Stimulated activated CD4-positive, alpha-beta T cell treated with anti-CD3 and anti-CD28 coated beads, Interleukin-2, amount 100 ng/mL, for 48 hours (primary cell): Measurements from ENCODE around the gene WFIKKN1.

Experiments
- DNase-seq, 2 donors: peaks; one replicate each; pipeline ENCODE4 v3.0.0-alpha.2; 2020

The WFIKKN1 gene, protein sequence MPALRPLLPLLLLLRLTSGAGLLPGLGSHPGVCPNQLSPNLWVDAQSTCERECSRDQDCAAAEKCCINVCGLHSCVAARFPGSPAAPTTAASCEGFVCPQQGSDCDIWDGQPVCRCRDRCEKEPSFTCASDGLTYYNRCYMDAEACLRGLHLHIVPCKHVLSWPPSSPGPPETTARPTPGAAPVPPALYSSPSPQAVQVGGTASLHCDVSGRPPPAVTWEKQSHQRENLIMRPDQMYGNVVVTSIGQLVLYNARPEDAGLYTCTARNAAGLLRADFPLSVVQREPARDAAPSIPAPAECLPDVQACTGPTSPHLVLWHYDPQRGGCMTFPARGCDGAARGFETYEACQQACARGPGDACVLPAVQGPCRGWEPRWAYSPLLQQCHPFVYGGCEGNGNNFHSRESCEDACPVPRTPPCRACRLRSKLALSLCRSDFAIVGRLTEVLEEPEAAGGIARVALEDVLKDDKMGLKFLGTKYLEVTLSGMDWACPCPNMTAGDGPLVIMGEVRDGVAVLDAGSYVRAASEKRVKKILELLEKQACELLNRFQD

DNA sequence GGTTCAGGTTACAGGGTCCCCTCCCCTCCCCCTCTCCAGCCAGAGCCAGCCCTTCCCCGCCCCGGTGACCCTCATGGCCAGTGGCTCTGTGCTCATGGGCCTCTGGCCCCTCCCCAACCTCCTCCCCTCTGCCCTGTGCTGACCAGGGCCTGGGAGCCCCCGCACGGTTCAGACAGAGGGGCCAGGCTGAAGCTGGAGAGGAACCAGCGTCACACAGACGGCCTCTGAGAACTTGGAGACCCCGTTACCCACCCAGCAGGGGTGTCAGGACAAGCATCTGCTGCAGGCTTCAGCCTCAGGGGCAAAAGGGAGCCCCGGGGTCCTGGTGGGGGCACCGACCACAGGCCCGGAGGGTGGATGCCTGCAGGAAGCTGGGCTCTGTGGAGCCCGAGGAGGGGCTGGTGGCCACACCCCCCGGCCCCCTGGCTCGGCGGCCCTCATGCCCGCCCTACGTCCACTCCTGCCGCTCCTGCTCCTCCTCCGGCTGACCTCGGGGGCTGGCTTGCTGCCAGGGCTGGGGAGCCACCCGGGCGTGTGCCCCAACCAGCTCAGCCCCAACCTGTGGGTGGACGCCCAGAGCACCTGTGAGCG is at the start of gene WFIKKN1:
WFIKKN1 (plus strand) TSS at position 171 of the 591 bp plus-strand sequence; CDS start at position 440, 269 bp downstream.
- no peak for DNase-seq

DNA sequence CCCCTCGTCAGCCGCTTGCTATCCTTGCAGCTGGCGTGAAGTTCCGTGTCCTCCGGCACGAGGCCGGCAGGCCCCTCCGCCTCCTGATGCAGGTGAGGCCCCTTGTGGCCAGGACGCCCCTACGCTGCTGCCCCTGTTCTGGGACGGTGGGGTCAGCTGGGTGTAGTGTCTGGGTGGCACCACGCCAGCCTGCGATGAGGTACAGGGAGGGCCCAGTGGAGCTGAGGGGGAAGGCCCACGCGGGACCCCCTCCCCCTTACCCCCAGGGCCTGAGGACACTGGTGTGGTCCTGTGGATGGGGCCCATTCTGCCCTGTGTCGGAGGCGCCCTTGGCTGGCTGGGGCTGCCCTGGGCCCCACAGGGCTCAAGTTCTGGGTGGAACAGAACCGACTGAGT is 48.6 kb upstream of the WFIKKN1 start:
- no peak for DNase-seq

DNA sequence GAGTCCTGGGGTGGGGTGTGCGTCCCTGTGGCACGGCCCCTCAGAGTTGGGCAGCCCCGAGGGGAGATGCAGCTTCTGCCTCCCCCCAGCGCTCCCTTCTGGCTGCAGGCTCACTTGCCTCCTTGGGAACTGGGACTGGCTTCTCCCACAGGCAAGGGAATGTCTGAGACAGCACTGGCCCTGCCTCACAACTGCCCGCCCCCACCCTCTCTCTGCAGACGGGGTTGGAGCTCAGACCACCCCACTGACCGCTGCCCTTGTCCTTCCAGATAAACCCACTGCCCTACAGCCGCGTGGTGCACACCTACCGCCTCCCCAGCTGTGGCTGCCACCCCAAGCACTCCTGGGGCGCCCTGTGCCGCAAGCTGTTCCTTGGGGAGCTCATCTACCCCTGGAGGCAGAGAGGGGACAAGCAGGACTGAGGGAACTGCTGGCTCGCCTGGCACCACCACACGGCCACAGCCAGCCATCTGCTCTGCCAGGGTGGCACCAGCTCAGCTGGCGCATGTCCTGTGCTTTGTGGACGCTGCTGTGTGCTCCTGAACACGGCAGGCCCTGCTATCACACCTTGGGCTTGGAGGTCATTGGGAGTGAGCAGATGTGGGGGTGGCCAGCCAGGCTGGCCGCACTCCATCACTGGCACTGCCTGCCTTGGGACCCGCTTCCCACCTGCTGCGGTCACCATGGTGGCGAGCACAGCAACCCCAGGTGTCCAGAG is 48.0 kb upstream of the WFIKKN1 start:
- no peak for DNase-seq

DNA sequence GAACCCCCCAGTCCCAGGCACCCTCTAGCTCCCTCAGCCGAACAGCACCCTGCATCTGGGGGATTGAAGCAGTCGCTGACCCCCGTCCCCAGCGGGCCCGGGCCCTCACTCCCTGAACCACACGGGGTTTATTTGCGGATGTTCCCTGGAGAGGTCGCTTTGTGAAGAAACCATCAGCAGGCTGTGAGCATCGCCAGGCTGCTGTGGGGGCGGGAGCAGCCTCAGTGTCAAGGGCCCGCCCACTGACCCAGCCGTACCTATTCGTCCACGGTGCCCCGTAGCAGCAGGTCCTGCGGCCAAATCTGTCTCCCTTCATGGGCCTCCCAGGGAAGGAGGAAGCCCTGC is 47.3 kb upstream of the WFIKKN1 start:
- DNase-seq, result no peak

DNA sequence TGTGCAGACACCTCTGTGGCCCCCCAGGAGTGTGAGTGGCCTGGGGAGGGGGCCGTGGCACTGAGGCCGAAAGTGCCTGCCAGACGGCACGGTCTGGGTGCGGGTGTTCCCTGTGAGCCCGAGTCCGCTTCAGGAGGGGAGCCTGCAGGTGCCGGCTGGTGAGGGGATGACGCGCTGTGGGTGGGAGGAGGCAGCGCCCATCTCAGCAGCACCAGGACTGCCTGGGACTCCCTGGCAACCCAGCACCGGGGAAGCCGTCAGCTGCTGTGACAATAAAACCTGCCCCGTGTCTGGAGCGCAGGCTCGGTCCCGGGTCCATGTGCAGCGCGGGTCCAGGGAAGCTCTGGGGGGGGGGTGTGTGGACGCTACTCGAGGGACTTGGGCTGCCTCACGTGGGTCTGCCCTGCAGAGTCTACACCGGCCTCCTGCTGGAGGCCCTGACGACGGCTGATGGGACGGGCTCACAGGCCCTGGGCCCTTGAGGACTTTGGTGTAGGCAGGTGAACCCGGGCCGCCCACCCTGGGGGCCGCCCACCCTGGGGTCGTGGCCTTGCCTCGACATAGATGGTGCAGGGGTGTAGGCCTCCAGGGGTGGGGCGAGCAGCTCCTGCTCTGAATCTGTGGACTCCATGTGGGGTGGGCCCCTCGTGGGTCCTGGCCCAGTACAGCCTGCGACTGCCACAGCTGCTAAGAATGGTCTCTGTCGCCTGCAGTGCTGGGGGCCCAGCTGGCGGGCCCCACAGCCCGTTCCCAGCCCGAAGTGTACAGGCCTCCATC is 46.8 kb upstream of the WFIKKN1 start:
- DNase-seq, result no peak

DNA sequence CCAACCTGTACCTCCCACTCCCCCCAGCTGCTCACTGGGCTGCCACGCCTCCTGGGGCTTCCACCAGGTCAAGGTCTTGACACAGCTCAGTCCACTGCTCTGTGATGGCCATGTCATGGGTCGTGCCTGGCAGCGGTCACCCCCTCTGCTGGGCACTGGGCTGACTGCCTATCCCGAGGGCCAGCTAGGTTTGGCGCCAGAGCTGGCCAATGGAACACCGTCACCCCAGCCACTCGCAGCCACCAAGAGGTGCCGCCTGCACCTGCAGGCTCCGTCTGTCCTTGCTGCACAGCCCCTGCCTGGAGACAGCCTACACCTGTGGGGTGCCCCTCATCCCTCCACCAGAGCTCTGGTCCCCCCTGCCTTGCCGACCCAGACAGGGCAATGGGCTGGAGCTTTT is 45.4 kb upstream of the WFIKKN1 start:
- no peak for DNase-seq

DNA sequence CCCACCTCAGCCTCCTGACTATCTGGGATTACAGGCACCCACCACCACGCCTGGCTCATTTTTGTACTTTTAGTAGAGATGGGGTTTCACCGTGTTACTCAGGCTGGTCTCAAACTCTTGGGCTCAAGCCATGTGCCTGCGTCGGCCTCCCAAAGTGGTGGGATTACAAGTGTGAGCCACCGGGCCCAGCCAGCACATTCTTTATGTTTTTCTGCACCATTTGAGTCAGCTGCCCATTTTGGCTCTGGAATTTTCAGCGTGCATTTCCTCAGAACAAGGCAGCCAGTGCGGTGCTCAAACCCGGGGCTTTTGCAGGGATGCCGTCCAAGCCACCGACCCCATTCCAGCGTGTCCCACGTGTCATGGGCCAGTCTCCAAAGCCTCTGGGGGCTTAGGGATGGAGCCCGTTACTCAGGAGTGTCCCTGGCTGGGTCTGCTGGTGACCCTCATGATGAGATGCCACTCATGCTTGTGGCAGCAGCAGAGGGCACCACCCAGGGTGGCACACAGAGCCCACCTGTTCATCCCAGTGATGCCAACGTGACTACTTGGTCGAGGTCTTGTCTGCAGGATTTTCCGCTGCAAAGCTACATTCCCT is 44.6 kb upstream of the WFIKKN1 start:
- DNase-seq, result no peak

DNA sequence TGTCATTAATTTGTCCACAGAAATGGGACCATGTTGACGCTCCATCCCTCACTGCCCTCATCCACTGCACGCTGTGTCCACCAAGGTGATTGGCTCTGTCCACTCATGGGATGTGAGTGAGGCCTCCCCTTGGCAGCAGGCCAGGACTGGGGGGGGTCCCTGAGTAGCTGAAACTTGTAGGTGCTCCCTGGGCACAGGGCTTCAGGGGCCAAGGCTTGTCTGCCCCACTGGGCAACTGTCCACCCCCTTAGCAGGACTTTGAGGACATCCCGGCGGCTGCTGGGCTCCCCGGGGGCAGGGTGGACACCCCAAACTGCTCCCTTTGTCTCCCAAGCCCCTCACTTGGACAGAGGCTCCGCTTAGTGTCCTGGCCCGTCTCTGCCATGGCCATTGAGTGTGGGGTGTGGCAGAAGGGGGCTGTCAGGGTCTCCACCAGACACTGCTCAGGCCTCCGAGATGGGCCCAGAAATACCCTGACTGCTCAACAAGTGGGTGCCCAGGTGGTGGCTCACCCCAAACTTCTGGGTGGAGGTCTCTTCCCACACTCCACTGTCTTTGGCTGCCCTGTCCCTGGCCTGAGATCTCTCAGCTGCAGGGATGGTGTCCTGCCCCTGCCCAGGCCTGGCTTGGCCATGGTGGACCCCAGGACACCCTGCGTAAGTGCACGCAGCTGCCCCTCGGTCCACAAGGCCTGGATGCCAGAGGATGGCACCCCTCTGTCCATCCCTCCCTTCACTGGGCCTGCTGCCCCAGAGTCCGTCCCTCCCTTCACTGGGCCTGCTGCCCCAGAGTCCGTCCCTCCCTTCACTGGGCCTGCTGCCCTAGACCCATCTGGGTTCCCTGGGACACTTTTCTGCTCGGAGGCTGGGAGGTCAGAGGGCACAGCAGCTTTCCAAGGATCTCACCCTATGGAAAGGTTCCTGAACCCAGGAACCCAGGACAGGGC is 43.9 kb upstream of the WFIKKN1 start:
- no peak for DNase-seq

DNA sequence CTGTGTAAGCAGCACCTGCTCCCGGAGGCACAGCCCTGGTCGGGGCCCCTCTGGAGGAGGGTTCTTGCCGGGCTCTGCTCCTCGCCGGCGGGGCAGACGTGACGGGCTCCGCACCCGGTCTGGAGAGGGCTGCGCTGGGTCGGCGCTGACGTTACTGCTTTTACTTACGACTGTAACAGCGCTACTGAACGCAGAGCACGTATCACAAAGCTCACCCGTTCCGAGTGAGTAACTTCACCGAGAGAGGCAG is 42.2 kb upstream of the WFIKKN1 start:
- peak in 1 of 2 donors; percentile 48 for DNase-seq

DNA sequence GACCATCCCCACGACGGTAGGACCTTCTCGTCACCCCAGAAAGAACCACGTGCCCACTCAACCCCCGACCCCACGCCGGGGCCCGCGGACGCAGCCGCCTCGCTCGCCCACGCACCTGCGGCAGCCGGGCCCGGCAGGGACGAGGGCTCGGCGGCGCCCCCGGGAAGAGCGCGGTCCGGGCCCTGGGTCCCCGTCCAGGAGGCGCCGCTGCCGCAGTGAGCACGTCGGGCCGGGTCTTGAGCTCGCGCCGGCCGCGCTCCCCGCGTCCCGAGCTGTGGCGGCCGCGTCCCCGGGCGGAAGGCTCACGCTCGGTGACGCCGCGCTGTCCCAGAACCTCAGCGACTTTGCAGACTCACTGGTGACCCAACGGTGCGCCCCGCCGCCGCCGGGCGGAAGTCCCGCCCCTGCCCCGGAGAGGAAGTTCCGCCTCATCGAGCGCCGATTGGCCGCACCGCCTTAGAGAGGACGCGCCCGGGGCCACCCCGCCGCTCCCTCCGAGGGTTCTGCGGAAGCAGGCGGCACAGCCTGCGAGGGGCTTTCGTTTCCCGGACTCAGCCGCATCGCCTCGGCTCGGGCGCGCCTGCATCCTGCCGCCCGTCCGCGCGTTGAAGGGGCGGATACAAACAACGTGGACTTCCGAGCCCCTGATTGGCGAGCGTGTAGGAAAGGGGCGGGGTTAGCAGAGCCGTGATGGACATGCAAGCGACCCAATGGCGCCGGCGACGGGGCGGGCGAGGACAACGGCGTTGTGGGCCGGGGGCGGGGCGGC is 41.7 kb upstream of the WFIKKN1 start:
- DNase-seq, result peak; percentile 98

DNA sequence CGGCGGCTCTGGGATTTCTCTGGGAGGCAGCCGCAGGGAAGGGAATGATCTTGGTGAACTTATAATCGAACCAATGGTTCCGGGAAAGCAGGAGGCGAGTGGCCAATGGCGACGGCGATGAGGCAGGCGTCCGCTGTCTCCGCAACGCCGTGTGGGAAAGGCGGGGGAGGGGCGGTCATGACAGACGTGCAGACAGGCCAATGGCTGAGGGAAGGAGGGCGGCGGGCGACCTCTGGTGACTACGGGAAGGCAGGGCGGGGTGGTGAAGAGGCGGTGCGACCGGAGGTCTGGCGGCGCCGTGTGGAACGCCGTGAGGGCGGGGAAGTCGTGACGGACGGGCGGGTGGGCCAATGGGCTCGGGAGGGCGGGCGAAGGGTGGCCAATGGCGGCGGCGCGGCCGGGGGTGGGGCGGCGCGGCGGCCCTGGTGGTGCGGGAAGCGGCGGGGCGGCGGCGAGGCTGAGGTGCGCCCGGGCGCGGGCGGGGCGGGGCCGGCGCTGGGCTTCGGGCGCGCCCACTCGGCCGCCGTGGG is 41.1 kb upstream of the WFIKKN1 start, which contains the start of gene RAB40C:
RAB40C (plus strand) TSS at position 409 of the 530 bp plus-strand sequence. CDS start 226 bp downstream, outside the sequence.
- DNase-seq, result peak; percentile 98 to 99

DNA sequence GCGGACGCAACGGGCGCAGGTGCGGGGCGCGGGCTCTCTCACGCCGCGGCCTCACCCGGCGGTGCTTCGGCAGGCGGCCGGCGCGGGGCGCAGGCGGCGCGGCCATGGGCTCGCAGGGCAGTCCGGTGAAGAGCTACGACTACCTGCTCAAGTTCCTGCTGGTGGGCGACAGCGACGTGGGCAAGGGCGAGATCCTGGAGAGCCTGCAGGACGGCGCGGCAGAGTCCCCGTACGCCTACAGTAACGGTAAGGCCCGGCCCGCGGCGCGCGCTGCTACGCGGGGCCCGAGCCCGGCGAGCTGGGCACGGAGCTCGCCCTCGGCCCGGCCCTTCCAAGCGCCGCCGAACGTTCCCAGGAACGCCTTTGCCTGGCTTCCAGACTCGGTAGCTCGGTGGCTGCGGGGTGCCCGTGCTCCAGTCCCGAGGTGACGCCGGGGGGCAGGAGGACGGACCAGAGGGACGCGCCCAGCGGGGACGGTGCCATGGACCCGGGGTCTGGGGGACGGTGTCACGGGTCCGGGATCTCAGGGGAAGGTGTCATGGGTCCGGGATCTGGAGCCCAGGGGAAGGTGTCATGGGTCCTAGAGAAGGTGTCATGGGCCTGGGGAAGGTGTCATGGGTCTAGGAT is 40.5 kb upstream of the WFIKKN1 start:
- DNase-seq, result no peak

DNA sequence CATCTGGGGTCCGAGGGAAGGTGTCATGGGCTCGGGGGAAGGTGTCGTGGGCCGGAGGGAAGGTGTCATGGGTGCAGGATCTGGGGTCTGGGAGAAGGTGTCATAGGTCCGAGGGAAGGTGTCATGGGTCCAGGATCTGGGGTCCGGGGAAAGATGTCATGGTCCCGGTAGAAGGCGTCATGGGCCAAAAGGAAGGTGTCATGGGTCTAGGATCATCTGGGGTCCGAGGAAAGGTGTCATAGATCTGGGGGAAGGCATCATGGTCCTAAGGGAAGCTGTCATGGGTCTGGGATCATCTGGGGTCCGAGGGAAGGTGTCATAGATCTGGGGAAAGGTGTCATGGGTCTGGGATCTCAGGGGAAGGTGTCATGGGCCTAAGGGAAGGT is 40.0 kb upstream of the WFIKKN1 start:
- DNase-seq, result no peak

DNA sequence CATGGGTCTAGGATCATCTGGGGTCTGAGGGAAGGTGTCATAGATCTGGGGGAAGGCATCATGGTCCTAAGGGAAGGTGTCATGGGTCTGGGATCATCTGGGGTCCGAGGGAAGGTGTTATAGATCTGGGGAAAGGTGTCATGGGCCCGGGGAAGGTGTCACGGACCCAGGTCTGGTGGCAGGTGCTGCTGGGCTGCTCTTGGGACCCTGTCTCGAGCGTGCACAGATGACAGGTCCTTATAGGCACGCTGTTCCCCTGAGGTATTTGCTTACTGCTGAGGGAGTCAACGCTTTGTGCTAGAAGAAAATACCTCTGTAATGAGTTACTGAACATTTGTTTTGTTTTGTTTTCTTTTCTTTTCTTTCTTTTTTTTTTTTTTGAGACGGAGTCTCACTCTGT is 39.6 kb upstream of the WFIKKN1 start:
- DNase-seq, result no peak

DNA sequence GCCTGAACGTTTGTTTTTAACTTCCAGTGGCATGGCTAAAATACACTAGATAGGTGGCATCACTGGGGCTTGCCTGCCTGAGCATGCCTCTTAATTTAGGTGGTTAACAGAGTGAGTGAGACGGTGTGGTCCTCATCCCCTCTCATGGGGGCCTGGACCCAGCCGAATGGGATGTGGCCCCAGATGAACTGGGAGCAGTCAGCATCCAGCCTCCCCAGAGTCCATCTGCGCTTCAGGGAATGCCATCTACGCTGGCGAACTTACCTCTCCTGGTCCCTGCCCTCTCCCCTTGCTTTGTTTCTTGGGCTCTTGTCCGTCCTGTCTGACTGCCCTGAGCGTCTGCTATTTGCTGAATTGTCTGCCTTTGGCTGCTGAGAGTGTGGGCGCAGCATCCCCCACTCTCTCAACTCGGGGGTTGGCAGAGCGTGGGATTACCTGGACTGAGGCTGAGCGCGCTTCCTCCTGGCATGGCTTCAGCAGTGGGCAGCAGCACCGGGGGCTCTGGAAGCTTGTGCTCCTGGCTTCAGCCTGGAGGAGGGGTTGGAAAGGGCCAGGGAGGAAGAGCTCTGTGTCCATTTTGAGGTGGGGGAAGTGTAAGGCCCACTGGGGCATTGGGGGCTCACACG is 38.8 kb upstream of the WFIKKN1 start:
- no peak for DNase-seq

DNA sequence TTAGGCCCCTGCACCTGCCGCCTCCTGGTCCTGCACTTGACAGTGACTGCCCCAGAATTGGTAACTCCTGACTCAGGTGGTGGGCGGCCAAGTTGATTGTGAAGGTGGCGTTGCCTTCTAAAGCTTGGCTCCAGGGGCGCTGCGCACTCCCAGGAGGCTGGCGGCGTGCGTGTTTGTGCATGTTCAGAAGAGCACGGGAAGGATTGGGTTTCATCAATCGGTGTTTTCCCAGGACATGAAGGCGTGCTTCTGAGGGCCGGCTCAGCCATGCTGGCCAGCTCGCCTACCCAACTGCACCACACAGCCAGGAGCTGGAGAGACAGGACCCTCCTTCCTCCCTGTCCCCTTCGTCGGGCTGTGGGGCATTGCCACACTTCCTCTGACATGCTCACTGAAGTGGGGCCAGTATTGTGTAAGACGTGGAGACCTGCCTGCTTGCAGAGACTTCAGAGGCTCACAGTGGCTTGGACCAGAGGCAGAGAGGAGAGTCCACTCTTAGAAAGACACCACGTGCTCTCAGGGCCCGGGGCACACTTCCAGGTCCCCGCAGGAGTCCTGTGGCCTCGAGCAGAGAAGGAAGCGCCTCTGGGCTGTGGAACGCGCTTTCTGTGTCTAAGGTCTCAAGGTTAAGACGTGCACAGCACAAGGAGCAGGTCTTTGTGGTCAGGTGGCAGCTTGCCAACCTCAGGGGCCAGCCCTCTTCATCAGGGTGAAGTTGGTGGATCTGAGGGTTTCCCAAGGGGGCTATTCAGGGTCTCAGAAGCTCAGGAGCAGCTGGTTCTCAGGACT is 38.1 kb upstream of the WFIKKN1 start:
- no peak for DNase-seq

DNA sequence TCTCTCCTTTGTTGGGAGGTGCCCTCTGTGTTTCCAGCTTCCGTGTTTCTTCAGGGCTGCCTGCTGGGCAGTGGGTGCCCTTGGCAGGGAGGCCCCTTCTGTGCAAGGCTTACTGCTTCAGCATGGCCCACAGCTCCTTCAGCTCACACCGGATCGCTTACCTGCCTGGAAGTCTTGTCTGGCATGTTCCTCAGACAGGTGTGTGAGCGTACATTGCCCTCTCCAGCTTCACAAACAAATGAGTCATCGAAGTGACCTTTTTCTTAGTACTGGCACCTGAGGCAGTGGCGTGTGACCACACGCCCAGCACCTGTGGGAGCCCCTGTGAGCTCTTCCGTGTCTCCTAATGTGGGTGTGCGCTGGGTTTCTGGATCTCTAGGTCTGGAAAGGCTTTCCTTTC is 37.4 kb upstream of the WFIKKN1 start:
- DNase-seq, result no peak

DNA sequence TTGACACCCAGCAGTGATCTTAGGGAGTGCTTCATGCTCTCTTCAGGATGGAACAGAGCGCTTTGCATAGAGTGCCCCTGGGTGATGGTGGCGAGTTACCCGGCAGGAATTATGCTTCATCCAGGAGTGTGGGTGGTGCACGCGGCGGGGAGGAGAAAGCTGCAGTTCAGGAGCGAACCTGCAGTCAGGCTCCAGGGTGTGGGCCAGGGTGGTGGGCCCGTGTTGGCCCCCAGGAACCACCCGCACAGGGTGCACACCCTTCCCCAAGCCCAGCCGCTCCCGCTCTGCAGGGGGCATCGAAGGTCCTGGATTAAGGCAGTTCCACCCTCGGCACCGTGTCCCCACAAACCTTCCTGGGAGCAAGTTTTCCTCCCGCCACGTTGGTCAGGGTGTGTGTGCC is 37.0 kb upstream of the WFIKKN1 start:
- no peak for DNase-seq

DNA sequence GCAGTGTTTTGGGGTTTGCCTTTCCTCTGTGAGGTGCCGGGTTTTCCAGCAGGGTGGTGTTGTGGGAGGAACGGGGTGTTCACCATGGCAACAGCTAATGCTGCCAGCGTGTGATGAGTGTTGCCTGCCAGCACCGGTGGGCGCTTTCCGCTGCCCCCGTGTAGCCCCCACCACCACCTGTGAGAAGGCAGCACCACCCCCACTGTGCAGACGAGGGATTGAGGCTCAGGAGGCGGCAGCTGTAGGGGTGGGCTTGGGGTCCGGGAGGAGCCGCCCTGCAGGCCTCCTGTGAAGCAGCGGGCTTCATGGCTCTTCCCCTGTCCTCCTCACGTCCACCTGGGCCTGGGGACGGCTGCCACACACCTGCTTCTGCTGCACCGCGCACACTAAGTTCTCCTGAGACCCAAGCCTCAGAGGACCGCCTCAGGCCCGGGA is 35.7 kb upstream of the WFIKKN1 start:
- DNase-seq, result no peak
